Endothelial cell (in vitro differentiated cells): Measurements from ENCODE around the gene NCBP1. TPM values are rescaled to one million over a fixed set of nuclear protein-coding genes. Genes with fewer than 3 reads are reported as not detected.

Experiments used
- DNase-seq: peaks from one replicate; pipeline ENCODE4 v3.0.0; 2021; ENCODE audit warnings: low spot score
- H3K27ac Mint-ChIP-seq: one replicate; pipeline ENCODE4 v1.8.0; 2021; ENCODE audit warnings: mixed read lengths, inconsistent platforms; ENCODE audit not compliant: unreplicated experiment
- H3K27me3 Mint-ChIP-seq: one replicate; pipeline ENCODE4 v1.8.0; 2021; ENCODE audit warnings: mild to moderate bottlenecking, moderate library complexity, mixed read lengths, inconsistent platforms; ENCODE audit not compliant: unreplicated experiment
- H3K36me3 Mint-ChIP-seq: one replicate; pipeline ENCODE4 v1.8.0; 2021; ENCODE audit warnings: mild to moderate bottlenecking, low read depth, mixed read lengths, inconsistent platforms; ENCODE audit not compliant: unreplicated experiment
- H3K4me1 Mint-ChIP-seq: one replicate; pipeline ENCODE4 v1.8.0; 2021; ENCODE audit warnings: mild to moderate bottlenecking, mixed read lengths, inconsistent platforms; ENCODE audit not compliant: unreplicated experiment
- H3K4me3 Mint-ChIP-seq: one replicate; pipeline ENCODE4 v1.8.0; 2021; ENCODE audit warnings: mild to moderate bottlenecking, mixed read lengths, inconsistent platforms; ENCODE audit not compliant: unreplicated experiment
- H3K9me3 Mint-ChIP-seq: one replicate; pipeline ENCODE4 v1.8.0; 2021; ENCODE audit warnings: mixed read lengths, inconsistent platforms; ENCODE audit not compliant: unreplicated experiment
- CTCF ChIP-seq: fragments of 200-600 bp; sonication (generic); IDR thresholded peaks from one replicate; pipeline ENCODE4 v1.5.0; 2021; ENCODE audit warnings: antibody characterized with exemption; ENCODE audit not compliant: unreplicated experiment
- total RNA-seq: library from RNA; stranded (reverse); fragmentation: NEBNext Ultra II Directional; extraction: Animal tissue kit (Norgen Biotek cat#: 25700); gene quantifications from one replicate; pipeline ENCODE4 v1.2.1, GENCODE V29; 2021; ENCODE audit not compliant: unreplicated experiment

Gene NCBP1
- total RNA-seq, 1 donor from 2014 or later: 34.6 TPM

- H3K27me3 Mint-ChIP-seq: peaks cover 4% of the 10 kb centered on the region
- no peak overlapping the region for H3K27ac Mint-ChIP-seq
- no peaks in the 10 kb centered on the region for H3K4me1 Mint-ChIP-seq
- H3K4me3 Mint-ChIP-seq: no peak overlapping the region
- no peak for DNase-seq
- H3K36me3 Mint-ChIP-seq: no peaks in the 10 kb centered on the region
- TF ChIP-seq CTCF: no peak
- no peaks in the 10 kb centered on the region for H3K9me3 Mint-ChIP-seq
These were observed 70.1 kb downstream of the NCBP1 start for GRCh38 chr9:97703437-97704344.

- TF ChIP-seq CTCF: no peak
- DNase-seq: no peak
- H3K27me3 Mint-ChIP-seq: peaks cover 4% of the 10 kb centered on the region
- no peaks in the 10 kb centered on the region for H3K9me3 Mint-ChIP-seq
- no peak overlapping the region for H3K4me3 Mint-ChIP-seq
- H3K36me3 Mint-ChIP-seq: no peaks in the 10 kb centered on the region
- no peaks in the 10 kb centered on the region for H3K4me1 Mint-ChIP-seq
- no peak overlapping the region for H3K27ac Mint-ChIP-seq
These were observed 70.7 kb downstream of the NCBP1 start for GRCh38 chr9:97704345-97704677.

- no peak overlapping the region for H3K27ac Mint-ChIP-seq
- H3K4me3 Mint-ChIP-seq: no peak overlapping the region
These were observed 71.2 kb downstream of the NCBP1 start for GRCh38 chr9:97704851-97705250.

GRCh38 chr9:97705354-97705950 lies 71.8 kb downstream of the NCBP1 start:
- no peak for TF ChIP-seq CTCF
- H3K4me3 Mint-ChIP-seq: no peak overlapping the region
- no peak overlapping the region for H3K27ac Mint-ChIP-seq
- H3K4me1 Mint-ChIP-seq: no peaks in the 10 kb centered on the region
- no peaks in the 10 kb centered on the region for H3K9me3 Mint-ChIP-seq
- no peaks in the 10 kb centered on the region for H3K36me3 Mint-ChIP-seq
- no peak for DNase-seq
- H3K27me3 Mint-ChIP-seq: no peaks in the 10 kb centered on the region

More at GRCh38 chr9:97704851-97705250, 71.2 kb downstream of the NCBP1 start:
- no peak for DNase-seq
- H3K36me3 Mint-ChIP-seq: no peaks in the 10 kb centered on the region
- no peaks in the 10 kb centered on the region for H3K4me1 Mint-ChIP-seq
- no peaks in the 10 kb centered on the region for H3K9me3 Mint-ChIP-seq
- H3K27me3 Mint-ChIP-seq: peaks cover under 1% of the 10 kb centered on the region
- TF ChIP-seq CTCF: no peak

- no peak for TF ChIP-seq CTCF
- H3K27me3 Mint-ChIP-seq: no peaks in the 10 kb centered on the region
- H3K27ac Mint-ChIP-seq: no peak overlapping the region
- H3K4me1 Mint-ChIP-seq: no peaks in the 10 kb centered on the region
- no peaks in the 10 kb centered on the region for H3K9me3 Mint-ChIP-seq
- no peaks in the 10 kb centered on the region for H3K36me3 Mint-ChIP-seq
- no peak overlapping the region for H3K4me3 Mint-ChIP-seq
- DNase-seq: no peak
These were observed 72.6 kb downstream of the NCBP1 start for GRCh38 chr9:97706246-97706645.
